Adrenal gland (tissue), 12 donors: Measurements from ENCODE around the gene RCOR1. TPM values are rescaled to one million over a fixed set of nuclear protein-coding genes. Genes with fewer than 3 reads are reported as not detected.

Source experiments
- DNase-seq, 7 donors: peaks; one replicate each; pipeline ENCODE4 v3.0.0-alpha.2; 2019 to 2020
- H3K27ac ChIP-seq, 5 donors: fragments of 200-600 bp; sonication (generic) in 4 of 5; 1 replicate in 3 of 5; 2 replicates in 2 of 5; pipeline versions ENCODE4 v1.5.1 to v1.8.0; 2016 to 2020; ENCODE audit warnings: mild to moderate bottlenecking in 1 of 5
- H3K27me3 ChIP-seq: fragments of 200-600 bp; 2 replicates; pipeline ENCODE4 v1.8.0; 2021
- H3K36me3 ChIP-seq, 2 donors: fragments of 200-600 bp; replicated peaks in 1 of 2; 1 replicate in 1 of 2; 2 replicates in 1 of 2; pipeline versions ENCODE4 v1.5.1 to v1.8.0; 2018 to 2022
- H3K4me1 ChIP-seq, 2 donors: fragments of 200-600 bp; replicated peaks in 1 of 2; 1 replicate in 1 of 2; 2 replicates in 1 of 2; pipeline versions ENCODE4 v1.5.1 to v1.8.0; 2018 to 2021
- H3K4me3 ChIP-seq, 4 donors: fragments of 200-600 bp; sonication (generic) in 3 of 4; one replicate each; pipeline ENCODE4 v1.5.1; 2016 to 2018
- H3K9me3 ChIP-seq, 3 donors: fragments of 200-600 bp; sonication (generic) in 1 of 3; replicated peaks in 1 of 3; 1 replicate in 2 of 3; 2 replicates in 1 of 3; pipeline versions ENCODE4 v1.5.1 to v1.8.0; 2016 to 2021
- CTCF ChIP-seq, 6 experiments: fragments of 450-650 bp in 4 of 6; fragments of 200-600 bp in 2 of 6; sonication (generic) in 1 of 6; IDR thresholded peaks; 1 replicate in 5 of 6; 2 replicates in 1 of 6; pipeline versions ENCODE4 v1.5.1 to v1.8.0; 2016 to 2021; ENCODE audit warnings: antibody characterized with exemption in 6 of 6, mild to moderate bottlenecking in 2 of 6, moderate library complexity in 1 of 6
- POLR2A ChIP-seq, 2 donors: fragments of 450-650 bp; IDR thresholded peaks; one replicate each; pipeline ENCODE4 v1.6.1; 2017; ENCODE audit warnings: antibody characterized with exemption in 2 of 2, mild to moderate bottlenecking in 2 of 2, moderate library complexity in 1 of 2
- WGBS, 4 donors: extraction: QIAGEN DNeasy Blood & Tissue Kit in 2 of 4; methylation state at CpG; one replicate each; pipeline versions ENCODE4 v1.1.5 to v1.1.7; 2013 to 2017; 5-methylcytosine and 5-hydroxymethylcytosine counted together
- intact Hi-C, 2 donors: fragments of 100-400 bp; cut with DNase I; formaldehyde crosslinking; loops; one replicate each; pipeline versions ENCODE4 v1.14.1 to v1.15.0; 2022 to 2023
- polyA plus RNA-seq, 3 donors: library from polyadenylated mRNA; stranded (reverse); fragments of 200-250 nt in 2 of 3; fragments of 350-450 nt in 1 of 3; fragmentation: Illumina TruSeq in 1 of 3; extraction: RNeasy Lipid Tissue Mini Kit (QIAGEN cat#74804) in 1 of 3; gene quantifications; one replicate each; pipeline ENCODE4 v1.2.3, GENCODE V29; 2013 to 2014
- total RNA-seq, 9 donors: library from RNA; depleted of rRNA in 4 of 9; stranded (reverse); fragments of >200 nt in 4 of 9; fragments of 120-200 nt in 1 of 9; fragmentation: NEBNext Ultra II Directional in 1 of 9; extraction: Animal tissue kit (Norgen Biotek cat#: 25700) in 1 of 9; gene quantifications; one replicate each; pipeline versions ENCODE4 v1.1.0 to v1.2.4, GENCODE V29; 2013 to 2023
- donor health status: healthy with polysubstance abuse.
- donor health status: Bipolar disorder and iron deficiency.
- donor health status: DM: yes; HTN: yes; CAD: no.
- donor health status: DM: no; HTN: no; CAD: no.
- donor health status: DM: no; HTN: no; CAD: no.
- donor health status: DM: yes; HTN: yes; CAD: no.

RCOR1 gene
- total and polyA plus RNA-seq, 12 donors: 3.8 to 17.7 (median 11.3) TPM

DNA sequence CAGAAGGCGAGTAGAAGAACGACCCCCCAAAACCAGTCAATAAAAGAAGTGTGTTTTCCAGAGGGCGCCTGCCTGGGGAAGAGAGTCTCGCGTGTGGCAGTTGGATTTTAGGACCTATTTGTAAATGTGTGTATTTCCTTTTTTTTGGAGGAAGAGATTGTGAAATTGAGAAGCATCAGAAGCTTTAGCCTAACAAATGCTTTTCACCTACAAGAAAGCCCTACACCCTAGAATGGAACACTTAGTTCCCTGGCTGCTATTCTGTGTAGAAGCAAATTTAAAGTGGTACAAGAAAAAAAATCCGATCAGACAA is 1.3 kb downstream of the RCOR1 start:
- Histone ChIP-seq H3K4me1 (peaks cover 5 to 28% of the 10 kb centered on the region in 2 donors), H3K4me3 (peak overlapping the region; percentile 21 to 96 (median 78)), H3K9me3 (no peaks in the 10 kb centered on the region), H3K27me3 (no peaks in the 10 kb centered on the region), H3K27ac (peak overlapping the region; percentile 39 to 99 (median 97)), H3K36me3 (no peaks in the 10 kb centered on the region)
- no peak for TF ChIP-seq POLR2A (IDR thresholded peaks at IDR 0.05)
- no peak for TF ChIP-seq CTCF (IDR thresholded peaks at IDR 0.05)
- DNase-seq: peak in 2 of 7 donors; percentile 26
- WGBS, 4 donors: 1 to 3% (median 1%) methylated on average over 6 of the region's 6 CpGs
- intact Hi-C loops: loop anchor here in 1 of 2 donors (10.0 kb wide), 1 partner anchor 69 kb away; no protein-coding TSS in a partner anchor

DNA sequence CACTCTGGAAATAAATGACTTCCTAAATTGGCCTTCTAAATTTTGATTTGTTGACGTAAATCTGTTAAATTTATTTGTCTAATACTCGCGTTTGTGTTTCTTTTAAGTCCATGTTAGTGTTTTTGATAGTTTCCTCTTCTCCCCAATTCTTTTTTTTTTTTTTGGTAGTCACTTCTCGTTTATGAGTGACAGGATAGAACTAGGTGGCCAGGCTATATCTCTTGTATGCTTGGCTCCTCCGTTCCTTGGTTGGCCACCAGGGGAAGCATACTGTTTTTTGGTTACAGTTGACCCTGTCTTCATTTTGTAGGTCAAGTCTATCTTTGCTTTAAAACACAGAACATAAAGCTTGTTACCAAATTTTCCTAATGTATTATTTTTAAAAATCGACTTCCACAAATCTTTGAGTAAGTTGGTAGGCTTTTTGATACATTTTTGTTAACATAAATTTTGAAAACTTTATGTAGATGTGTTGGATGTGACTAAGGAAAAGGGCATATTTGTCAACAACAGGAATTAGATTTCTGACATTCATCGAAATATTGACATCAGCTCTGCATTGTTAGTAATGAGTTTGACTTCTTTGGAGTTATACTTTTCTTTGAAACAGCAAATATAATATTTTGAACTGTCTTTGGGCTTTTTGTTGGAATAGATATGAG is 2.2 kb downstream of the RCOR1 start:
- Histone ChIP-seq H3K4me3 (peak overlapping the region in 1 of 4 donors; percentile 96), H3K27ac (peak overlapping the region in 1 of 5 donors; percentile 97), H3K27me3 (no peaks in the 10 kb centered on the region), H3K9me3 (no peaks in the 10 kb centered on the region), H3K36me3 (no peaks in the 10 kb centered on the region), H3K4me1 (peaks cover 5 to 31% of the 10 kb centered on the region in 2 donors)
- DNase-seq: peak; percentile 52 to 87 (median 70)
- whole genome bisulfite sequencing, 4 donors: 26 to 31% (median 28%) methylated on average over 7 of the region's 7 CpGs
- intact Hi-C loops: loop anchor here in 1 of 2 donors (10.0 kb wide), 1 partner anchor 70 kb away; no protein-coding TSS in a partner anchor
- TF ChIP-seq CTCF (IDR thresholded peaks at IDR 0.05) (peak; percentile 73 to 91 (median 78)), POLR2A (IDR thresholded peaks at IDR 0.05) (no peak)

DNA sequence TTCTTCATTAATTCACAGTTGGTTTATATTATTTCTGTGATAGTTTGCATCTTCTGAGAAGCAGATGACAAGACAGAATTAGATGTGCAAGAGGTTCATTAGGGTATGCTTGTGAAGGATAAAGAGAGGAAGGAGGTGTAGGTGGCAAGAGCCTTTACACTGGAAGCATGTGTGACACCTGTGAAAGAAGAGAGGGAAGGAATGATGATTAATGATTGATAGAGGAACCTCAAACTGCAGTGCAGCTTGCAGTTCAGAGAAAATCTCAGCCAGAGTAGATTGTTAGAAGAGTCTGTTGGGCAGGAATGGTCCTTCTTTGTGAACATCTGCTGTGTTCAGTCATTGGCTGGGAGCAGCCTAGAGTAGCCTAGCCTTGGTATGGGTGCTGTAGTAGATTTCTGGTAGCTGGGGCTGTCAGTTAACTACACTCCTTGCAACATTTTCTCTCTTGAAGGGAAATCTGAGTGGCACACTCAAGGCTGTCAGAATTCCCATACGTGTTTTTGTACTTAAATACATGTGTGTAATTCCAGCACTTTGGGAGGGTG is 9.0 kb downstream of the RCOR1 start:
- intact Hi-C loops: no loop called here
- Histone ChIP-seq H3K9me3 (no peaks in the 10 kb centered on the region), H3K4me1 (peaks cover 17 to 30% of the 10 kb centered on the region in 2 donors), H3K27me3 (no peaks in the 10 kb centered on the region), H3K36me3 (no peaks in the 10 kb centered on the region), H3K4me3 (no peak overlapping the region), H3K27ac (no peak overlapping the region)
- no peak for TF ChIP-seq POLR2A (IDR thresholded peaks at IDR 0.05)
- no peak for TF ChIP-seq CTCF (IDR thresholded peaks at IDR 0.05)
- WGBS, 4 donors: 93 to 100% (median 95%) methylated on average over 1 of the region's 1 CpG
- DNase-seq: no peak

DNA sequence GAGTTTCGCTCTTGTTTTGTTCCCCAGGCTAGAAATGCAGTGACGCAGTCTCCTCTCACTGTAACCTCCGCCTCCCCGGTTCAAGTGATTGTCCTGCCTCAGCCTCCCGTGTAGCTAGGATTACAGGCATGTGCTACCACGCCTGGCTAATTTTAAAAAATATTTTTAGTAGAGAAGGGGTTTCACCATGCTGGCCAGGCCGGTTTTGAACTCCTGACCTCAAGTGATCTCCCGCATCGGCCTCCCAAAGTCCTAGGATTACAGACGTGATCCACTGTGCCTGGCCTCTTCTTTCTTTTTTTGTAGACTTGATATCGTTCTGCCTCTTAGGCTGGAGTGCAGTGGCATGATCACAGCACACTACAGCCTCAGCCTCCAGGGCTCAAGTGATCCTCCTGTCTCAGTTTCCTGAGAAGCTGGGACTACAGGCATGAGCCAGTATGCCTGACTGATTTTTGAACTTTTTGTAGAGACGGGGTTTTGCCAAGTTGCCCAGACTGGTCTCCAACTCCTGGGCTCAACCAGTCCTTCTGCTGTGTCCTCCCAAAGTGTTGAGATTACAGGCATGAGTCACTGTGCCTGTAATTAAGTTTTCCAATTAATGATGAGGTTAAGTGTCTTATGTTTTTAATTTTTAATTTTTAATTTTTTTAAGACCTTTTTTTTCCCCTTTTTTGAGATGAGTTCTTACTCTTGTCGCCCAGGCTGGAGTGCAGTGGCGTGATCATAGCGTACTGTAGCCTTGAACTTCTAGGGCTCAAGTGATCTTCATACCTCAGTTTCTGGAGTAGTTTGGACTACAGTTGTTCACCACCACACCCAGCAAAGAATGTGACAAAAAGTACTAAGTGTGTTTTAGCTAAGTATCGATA is 10.2 kb downstream of the RCOR1 start:
- no peak overlapping the region for H3K4me3 ChIP-seq
- no peak overlapping the region for H3K27ac ChIP-seq
- H3K4me1 ChIP-seq: peaks cover 17 to 37% of the 10 kb centered on the region in 2 donors
- H3K9me3 ChIP-seq: no peaks in the 10 kb centered on the region
- H3K36me3 ChIP-seq: no peaks in the 10 kb centered on the region
- no peaks in the 10 kb centered on the region for H3K27me3 ChIP-seq
- intact Hi-C loops: no loop called here
- WGBS, 4 donors: 73 to 78% (median 74%) methylated on average over 16 of the region's 16 CpGs
- no peak for DNase-seq
- no peak for TF ChIP-seq POLR2A (IDR thresholded peaks at IDR 0.05)
- TF ChIP-seq CTCF (IDR thresholded peaks at IDR 0.05): no peak
